Stimulated activated CD4-positive, alpha-beta T cell treated with anti-CD3 and anti-CD28 coated beads, TNF-alpha, amount 100 ng/mL, for 1 hour (primary cell): ENCODE results near the gene NPSR1.
"Not testable (repeated sequence)": the region's sequence is repeated elsewhere in the genome, so short reads cannot be mapped to it uniquely, and the experiment has no call there.

Source experiments
- DNase-seq, 3 donors: peaks; one replicate each; pipeline ENCODE4 v3.0.0-alpha.2; 2020; ENCODE audit warnings: low read depth in 3 of 3, low spot score in 1 of 3

The NPSR1 gene

DNA sequence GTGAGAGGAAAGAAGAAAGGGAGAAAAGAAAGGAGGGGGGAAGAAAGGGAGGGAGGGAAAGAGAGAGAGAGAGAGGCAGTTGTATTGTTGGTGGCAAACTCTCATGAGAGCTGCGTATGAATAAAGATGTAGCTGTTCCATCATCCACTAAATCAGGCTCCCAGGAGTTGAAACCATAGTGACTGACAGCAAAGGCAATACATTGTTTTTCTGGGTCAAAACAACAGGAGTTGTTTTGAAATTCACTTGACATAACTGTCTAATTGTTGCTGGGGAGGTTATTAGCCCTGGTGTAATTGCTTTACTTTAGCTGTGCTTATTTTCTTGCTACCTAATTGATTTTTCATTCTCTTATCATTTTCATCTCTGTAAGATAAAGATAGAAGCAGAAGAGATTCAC, 173.4 kb downstream of the NPSR1 start:
- DNase-seq: no peak

- DNase-seq: no peak
Measured at GRCh38 chr7:34832020-34832419, 174.0 kb downstream of the NPSR1 start.

DNA sequence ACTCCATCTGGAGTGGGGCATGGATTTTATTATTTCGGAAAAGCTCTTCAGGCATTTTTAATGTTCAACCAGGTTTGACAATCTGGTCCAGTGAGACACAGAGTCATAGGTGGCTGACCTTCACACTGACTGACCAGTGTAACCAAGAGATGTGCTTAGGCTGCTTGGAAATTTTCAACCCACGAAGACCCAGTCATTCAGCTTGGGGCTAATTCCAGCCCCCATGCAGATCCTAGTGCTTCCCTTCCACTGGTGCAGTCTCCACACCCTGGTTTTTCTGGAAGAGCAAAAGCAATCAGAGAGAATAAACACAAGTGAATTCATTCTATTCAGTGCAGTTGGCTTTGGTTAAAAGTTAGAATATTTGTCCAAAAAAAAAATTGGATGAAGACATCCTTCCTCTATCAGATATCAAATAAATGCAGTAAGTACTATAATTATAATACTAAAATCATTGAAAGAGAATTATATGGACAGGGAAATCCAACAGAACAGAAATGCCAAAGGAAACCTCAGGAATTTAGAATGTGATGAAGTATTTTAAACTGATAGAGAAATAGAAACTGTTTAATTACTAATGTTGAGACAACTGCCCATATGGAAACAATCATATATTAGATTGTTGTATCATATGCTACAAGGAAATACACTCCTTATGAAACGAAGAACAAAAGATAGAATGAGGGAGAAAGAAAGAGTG, 178.0 kb downstream of the NPSR1 start:
- no peak for DNase-seq

- no peak for DNase-seq
Measured at GRCh38 chr7:34837316-34837715, 179.3 kb downstream of the NPSR1 start.

DNA sequence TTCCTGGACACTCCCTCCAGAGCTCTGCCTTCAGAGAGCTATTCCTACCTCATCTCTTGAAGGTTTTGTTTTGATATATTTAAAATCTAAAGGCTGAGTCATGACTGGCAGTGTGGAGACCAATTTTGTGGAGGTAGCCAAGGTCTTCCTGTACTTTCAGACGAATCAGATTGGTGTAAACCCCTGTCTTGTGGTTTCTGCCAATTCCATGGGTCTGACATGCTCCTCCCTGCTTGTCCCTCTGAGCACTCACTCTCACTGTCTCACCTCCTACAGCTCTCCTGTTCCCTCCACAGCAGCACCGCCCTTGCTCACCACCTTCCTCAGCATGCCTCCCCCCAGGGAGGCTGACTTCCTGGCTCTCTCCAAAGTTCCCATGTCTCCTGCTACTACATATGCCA, 179.8 kb downstream of the NPSR1 start:
- DNase-seq: no peak

- no peak for DNase-seq
Measured at GRCh38 chr7:34838329-34838728, 180.3 kb downstream of the NPSR1 start.

DNA sequence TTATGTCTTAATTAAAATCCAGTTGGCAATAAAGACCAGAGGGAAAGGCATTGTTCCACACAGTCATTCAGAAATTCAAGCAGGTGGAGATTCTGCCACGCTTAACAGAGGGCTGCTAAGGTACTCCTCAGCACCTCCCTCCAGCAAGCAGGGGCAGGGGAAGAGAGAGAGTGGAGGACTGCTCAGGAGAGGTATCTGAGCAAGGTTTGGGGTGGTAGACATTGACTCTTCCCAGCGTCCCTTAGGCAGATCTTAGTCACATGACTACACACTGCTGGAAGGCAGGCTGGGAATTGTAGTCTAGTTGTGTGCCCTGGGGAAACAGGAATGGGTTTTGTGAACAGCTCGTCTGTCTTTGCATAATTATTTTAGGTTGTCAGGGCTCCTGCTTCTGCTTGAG, 181.6 kb downstream of the NPSR1 start:
- DNase-seq: no peak

- DNase-seq: no peak
Measured at GRCh38 chr7:34840176-34840785, 182.3 kb downstream of the NPSR1 start.

GRCh38 chr7:34841326-34841725, 183.3 kb downstream of the NPSR1 start:
- no peak for DNase-seq

DNA sequence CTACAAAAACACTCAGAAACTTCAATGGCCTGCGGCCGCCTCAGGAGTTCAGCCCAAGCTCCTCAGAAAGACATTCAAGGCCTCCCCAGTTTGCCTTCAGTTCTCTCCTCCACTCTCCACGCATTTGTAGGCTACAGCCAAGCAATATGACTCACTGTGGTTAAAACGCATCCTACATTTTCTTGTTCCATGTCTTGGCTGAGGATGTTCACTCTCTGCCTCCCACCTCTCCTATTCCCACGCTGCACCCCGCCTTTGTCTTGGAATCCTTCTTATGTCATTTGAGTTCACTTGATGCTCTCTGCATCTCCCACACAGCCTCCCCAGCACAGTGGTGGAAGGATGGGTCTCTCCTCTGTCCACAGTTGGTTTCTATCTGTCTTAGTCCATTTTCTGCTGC, 184.8 kb downstream of the NPSR1 start:
- DNase-seq: no peak

DNA sequence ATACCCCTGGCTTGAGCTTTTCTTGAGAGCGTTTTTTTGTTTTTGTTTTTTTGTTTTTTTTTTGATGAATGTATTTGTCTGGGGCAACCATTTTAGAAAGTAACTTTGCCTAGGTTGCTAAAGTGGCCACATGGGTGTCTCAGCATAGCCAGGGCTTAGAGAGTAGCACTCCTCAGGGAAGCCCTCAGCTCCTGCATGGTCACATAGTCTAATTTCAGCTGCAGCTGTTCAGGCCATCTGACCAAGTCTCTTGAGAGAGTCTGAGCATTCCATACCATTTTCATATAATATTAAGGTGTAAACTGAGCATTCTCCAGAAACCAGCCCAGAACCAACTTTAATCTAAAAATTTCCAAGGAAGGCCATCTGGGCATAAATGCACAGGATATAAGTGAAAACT, 186.4 kb downstream of the NPSR1 start:
- no peak for DNase-seq

DNA sequence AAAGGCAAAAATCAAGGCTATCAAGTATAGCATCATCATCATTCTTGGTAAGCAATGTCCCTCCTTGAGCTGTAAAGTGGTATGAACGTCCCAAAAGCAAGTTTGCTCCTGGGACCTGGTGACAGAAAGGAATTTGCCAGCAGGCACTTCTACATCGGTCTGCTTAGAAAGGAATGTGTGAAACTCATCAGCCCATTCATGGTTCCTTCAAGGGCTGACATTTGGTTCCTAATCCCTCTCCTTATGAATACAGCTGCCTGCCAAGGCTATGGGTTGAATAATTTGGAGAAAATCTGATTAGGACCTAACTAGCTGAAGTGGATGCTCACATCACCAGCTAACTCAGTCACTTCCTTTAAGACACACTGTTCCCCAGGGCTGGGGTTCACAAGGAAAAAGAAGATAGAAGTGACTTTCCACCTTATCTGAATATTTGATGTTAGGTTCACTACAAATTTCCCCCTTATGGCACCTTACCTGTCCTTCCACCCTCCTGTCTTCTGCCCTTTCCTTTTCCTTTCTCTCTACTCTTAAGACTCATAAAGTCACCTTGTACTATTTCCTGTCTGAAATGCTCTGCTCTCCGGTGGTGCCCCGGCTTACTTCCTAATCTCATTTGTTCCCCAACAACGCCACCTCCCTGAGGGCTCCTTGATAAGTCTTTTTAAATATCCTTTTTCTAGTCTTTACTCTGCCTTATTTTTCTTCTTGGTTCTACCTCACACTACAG, 187.1 kb downstream of the NPSR1 start:
- no peak for DNase-seq

GRCh38 chr7:34845666-34846361, 187.8 kb downstream of the NPSR1 start:
- DNase-seq: no peak

GRCh38 chr7:34846976-34847375, 189.0 kb downstream of the NPSR1 start:
- DNase-seq: no peak

- DNase-seq: no peak
Measured at GRCh38 chr7:34848670-34849069, 190.7 kb downstream of the NPSR1 start.

DNA sequence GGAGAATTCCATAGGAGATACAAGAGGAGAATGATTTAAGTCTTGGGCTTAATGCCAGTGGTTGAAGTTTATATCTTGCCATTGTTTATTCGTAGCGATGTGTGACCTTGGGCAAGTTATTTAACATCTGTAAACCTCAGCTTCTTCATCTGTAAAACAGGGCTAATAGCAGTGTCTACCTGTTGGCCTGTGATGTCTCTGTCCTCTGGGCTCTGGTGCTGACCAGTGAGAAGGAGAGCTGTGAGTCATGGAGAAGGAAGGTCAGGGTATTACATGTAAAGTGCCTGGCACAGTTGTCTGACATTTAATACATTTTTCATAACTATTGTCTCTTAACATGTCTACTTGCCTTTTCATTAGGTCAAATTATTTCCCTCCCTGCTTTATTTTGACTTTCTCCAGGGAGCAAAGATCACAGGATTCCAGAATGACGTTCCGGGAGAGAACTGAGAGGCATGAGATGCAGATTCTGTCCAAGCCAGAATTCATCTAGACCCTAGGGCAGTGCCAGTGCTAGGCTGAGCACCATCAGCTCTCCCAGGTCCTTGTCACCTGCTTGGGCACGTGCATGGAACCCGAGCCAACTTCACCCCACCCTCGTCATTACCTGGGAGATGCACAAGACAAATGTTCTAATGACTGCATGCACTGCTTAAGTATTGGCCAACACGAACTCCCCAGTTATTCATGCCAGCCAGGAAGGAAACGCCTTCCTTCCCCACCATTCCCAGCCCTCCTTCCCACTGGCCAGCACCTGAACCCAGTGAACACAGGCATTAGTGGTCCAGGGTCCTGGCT, 191.3 kb downstream of the NPSR1 start:
- no peak for DNase-seq

DNA sequence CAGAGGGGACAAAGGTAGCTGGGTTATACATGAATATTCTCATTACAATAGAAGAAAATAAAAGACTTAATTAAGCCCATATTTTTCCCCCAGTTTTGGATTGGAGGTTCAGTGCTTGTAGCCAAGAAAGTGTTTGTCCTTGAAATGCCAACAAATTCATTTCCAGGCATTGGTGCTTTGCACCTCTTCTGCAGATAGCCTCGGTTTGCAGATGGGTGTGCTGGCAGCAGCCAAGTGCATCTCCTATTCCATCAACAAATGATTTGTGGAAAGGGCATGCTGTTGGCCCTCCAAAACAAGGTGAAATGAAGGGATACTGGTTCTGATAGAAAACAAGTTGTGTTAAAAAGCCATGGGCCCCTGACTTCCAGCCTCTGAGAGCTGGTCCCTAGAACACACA, 192.0 kb downstream of the NPSR1 start:
- no peak for DNase-seq

DNA sequence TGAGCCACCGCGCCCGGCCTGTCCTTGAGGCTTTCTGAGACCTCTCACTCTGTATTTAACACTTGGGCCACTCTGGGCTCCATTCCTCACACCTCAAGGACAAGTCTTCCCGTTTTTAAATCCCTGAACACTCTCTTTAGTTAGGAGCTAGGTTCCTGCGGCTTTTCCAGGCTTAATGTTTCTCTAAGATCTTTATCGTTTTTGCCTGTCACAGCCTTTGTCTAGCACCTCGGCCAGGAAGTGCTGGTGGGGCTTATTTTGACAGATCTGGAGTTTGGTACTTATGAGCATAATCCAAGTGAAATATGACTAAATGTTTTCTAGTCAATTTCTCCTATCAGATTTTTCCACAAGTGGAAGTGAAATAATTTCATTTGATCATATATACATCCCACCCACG, 192.7 kb downstream of the NPSR1 start:
- DNase-seq: no peak

- DNase-seq: no peak
Measured at GRCh38 chr7:34851431-34851830, 193.4 kb downstream of the NPSR1 start.

- not testable (repeated sequence) for DNase-seq
Measured at GRCh38 chr7:34858444-34858843, 200.4 kb downstream of the NPSR1 start.

DNA sequence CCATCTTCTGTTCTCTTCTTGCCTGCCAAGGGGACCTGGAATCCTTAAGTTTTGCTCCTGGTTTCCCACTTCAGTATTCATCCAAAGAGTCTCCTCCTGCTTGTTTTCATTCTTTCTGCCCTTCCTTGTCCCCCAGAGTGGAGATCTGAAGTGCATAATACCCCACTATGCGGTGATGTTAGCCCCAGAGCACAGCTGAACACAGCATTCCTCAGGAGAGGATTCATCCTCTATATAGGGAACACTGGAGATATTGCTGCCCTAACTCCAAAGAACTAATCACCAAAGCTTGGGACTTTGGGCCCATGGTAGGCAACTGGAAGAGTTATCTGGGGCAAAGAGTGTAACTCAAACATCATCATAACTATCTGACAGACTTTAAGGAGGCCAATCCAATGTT, 201.3 kb downstream of the NPSR1 start:
- not testable (repeated sequence) for DNase-seq
